HEK293 (cell line): ENCODE data around the gene RDH5.

Experiments
- ATF2 ChIP-seq: fragments of 450-650 bp; formaldehyde crosslinking; IDR thresholded peaks from 2 replicates; pipeline ENCODE4 v1.5.1; 2016; ENCODE audit warnings: missing biosample characterization, missing genetic modification characterization, low read depth
- GLI4 ChIP-seq: fragments of 450-650 bp; formaldehyde crosslinking; IDR thresholded peaks from 2 replicates; pipeline ENCODE4 v1.5.1; 2016; ENCODE audit warnings: missing biosample characterization, missing genetic modification characterization
- TCF7L2 ChIP-seq: IDR thresholded peaks from 2 replicates; pipeline ENCODE4 v1.6.1; 2011; ENCODE audit warnings: low read depth, mild to moderate bottlenecking, inconsistent platforms, low read length, moderate library complexity, borderline replicate concordance
- ZNF274 ChIP-seq, 2 experiments: fragments of 200-500 bp in 1 of 2; fragments of 450-650 bp in 1 of 2; sonication (Bioruptor generic) in 1 of 2; formaldehyde crosslinking in 1 of 2; IDR thresholded peaks; 2 replicates each; pipeline versions ENCODE4 v1.5.1 to v1.6.1; 2014 to 2016; ENCODE audit warnings: borderline replicate concordance in 1 of 2, inconsistent platforms in 1 of 2, low read length in 1 of 2, missing biosample characterization in 1 of 2, missing genetic modification characterization in 1 of 2
- ZNF302 ChIP-seq: fragments of 450-650 bp; formaldehyde crosslinking; IDR thresholded peaks from 2 replicates; pipeline ENCODE4 v1.5.1; 2016; ENCODE audit warnings: missing biosample characterization, missing genetic modification characterization, low read depth
- ZNF510 ChIP-seq: fragments of 450-650 bp; formaldehyde crosslinking; IDR thresholded peaks from 2 replicates; pipeline ENCODE4 v1.5.1; 2018; ENCODE audit warnings: mild to moderate bottlenecking, missing genetic modification characterization, missing biosample characterization; ENCODE audit not compliant: insufficient replicate concordance
- ZNF555 ChIP-seq: fragments of 450-650 bp; formaldehyde crosslinking; conservative IDR thresholded peaks from 2 replicates; pipeline ENCODE4 v1.5.1; 2017; ENCODE audit warnings: missing biosample characterization, mild to moderate bottlenecking, missing genetic modification characterization, inconsistent platforms

GRCh38 chr12:55746174-55746912 is 26.1 kb downstream of the RDH5 start:
- TF ChIP-seq TCF7L2, result no peak
- no peak for TF ChIP-seq GLI4 (tag by site-specific recombination)
- no peak for TF ChIP-seq ZNF274 (IDR thresholded peaks at IDR 0.05; ENCODE audit: low read length)
- no peak for TF ChIP-seq ZNF274 (tag by site-specific recombination; IDR thresholded peaks at IDR 0.05; ENCODE audit: borderline replicate concordance)
- no peak for TF ChIP-seq ZNF302 (tag by site-specific recombination)
- no peak for TF ChIP-seq ATF2 (tag by site-specific recombination)
- TF ChIP-seq ZNF555 (tag by site-specific recombination), result no peak
- no peak for TF ChIP-seq ZNF510
